Right lobe of liver (tissue), 4 donors: Measurements from ENCODE around the gene PLEKHA5.

Experiments used
- POLR2A ChIP-seq: fragments of 450-650 bp; IDR thresholded peaks from one replicate; pipeline ENCODE4 v1.6.1; 2017; ENCODE audit warnings: antibody characterized with exemption, mild to moderate bottlenecking
- TF ChIP-seq, protein P1 (sequence below), 4 donors: fragments of 200-600 bp in 3 of 4; fragments of 450-650 bp in 1 of 4; IDR thresholded peaks; one replicate each; pipeline versions ENCODE4 v1.5.1 to v1.8.0; 2016 to 2022; ENCODE audit warnings: antibody characterized with exemption in 4 of 4, mild to moderate bottlenecking in 2 of 4
- donor health status: DM: no; HTN: no; CAD: no.
- donor health status: DM: no; HTN: no; CAD: no.
- donor health status: DM: no; HTN: yes; CAD: no.

DNA sequence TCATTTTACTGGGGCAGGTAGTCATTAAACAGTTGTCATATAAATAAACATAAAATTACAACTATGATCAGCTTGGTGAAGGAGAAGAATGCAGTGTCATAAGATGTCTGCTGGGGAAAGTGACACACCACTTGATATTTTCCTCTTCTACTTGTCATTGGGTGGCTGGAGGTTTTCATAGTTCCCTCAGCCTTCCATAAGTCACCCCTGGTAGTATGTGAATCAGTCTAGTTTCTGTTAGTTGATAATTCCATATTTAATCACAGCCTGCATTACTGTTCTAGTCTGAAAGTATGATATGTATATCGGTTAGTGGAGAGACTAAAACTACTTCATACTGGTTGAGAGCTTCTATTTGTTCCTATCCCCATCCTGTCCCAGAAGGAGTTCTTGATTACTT lies 38.2 kb downstream of the PLEKHA5 start:
- TF ChIP-seq, protein P1, sequence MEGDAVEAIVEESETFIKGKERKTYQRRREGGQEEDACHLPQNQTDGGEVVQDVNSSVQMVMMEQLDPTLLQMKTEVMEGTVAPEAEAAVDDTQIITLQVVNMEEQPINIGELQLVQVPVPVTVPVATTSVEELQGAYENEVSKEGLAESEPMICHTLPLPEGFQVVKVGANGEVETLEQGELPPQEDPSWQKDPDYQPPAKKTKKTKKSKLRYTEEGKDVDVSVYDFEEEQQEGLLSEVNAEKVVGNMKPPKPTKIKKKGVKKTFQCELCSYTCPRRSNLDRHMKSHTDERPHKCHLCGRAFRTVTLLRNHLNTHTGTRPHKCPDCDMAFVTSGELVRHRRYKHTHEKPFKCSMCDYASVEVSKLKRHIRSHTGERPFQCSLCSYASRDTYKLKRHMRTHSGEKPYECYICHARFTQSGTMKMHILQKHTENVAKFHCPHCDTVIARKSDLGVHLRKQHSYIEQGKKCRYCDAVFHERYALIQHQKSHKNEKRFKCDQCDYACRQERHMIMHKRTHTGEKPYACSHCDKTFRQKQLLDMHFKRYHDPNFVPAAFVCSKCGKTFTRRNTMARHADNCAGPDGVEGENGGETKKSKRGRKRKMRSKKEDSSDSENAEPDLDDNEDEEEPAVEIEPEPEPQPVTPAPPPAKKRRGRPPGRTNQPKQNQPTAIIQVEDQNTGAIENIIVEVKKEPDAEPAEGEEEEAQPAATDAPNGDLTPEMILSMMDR (IDR thresholded peaks at IDR 0.05) = no peak
- TF ChIP-seq POLR2A = no peak
